Upper lobe of right lung (tissue), 1 donor: ENCODE results near the gene S1PR3. TPM values are rescaled to one million over a fixed set of nuclear protein-coding genes. Genes with fewer than 3 reads are reported as not detected.
A peak's percentile ranks its signal among the peaks of the same experiment; 100 is the strongest.

Experiments
- ATAC-seq: fragments of 200-7000 bp; cut with Tn5 transposase; one replicate; pipeline ENCODE4 v1.9.1; 2020; ENCODE audit warnings: mild to moderate bottlenecking, moderate library complexity
- DNase-seq: peaks from one replicate; pipeline ENCODE4 v3.0.0-alpha.2; 2020
- H3K27ac ChIP-seq: fragments of 200-600 bp; one replicate; pipeline ENCODE4 v1.8.0; 2022
- H3K27me3 ChIP-seq: fragments of 200-600 bp; one replicate; pipeline ENCODE4 v1.8.0; 2022; ENCODE audit warnings: mild to moderate bottlenecking
- H3K36me3 ChIP-seq: fragments of 200-600 bp; one replicate; pipeline ENCODE4 v1.8.0; 2022
- H3K4me1 ChIP-seq: fragments of 200-600 bp; one replicate; pipeline ENCODE4 v1.8.0; 2022
- H3K4me3 ChIP-seq: fragments of 200-600 bp; one replicate; pipeline ENCODE4 v1.8.0; 2022; ENCODE audit warnings: mild to moderate bottlenecking
- H3K9me3 ChIP-seq: fragments of 200-600 bp; one replicate; pipeline ENCODE4 v1.8.0; 2022
- CTCF ChIP-seq: fragments of 200-600 bp; IDR thresholded peaks from one replicate; pipeline ENCODE4 v1.8.0; 2022; ENCODE audit warnings: antibody characterized with exemption
- intact Hi-C: fragments of 100-400 bp; cut with DNase I; formaldehyde crosslinking; loops from one replicate; pipeline ENCODE4 v1.11.0; 2022
- total RNA-seq: library from RNA; stranded (reverse); fragmentation: NEBNext Ultra II Directional; extraction: Animal tissue kit (Norgen Biotek cat#: 25700); gene quantifications from one replicate; pipeline ENCODE4 v1.2.1, GENCODE V29; 2021
- donor health status: DM: no; HTN: yes; CAD: no; lungs with severe emphysema.

Gene S1PR3
- total RNA-seq, 1 donor from 2014 or later: 10.2 TPM

DNA sequence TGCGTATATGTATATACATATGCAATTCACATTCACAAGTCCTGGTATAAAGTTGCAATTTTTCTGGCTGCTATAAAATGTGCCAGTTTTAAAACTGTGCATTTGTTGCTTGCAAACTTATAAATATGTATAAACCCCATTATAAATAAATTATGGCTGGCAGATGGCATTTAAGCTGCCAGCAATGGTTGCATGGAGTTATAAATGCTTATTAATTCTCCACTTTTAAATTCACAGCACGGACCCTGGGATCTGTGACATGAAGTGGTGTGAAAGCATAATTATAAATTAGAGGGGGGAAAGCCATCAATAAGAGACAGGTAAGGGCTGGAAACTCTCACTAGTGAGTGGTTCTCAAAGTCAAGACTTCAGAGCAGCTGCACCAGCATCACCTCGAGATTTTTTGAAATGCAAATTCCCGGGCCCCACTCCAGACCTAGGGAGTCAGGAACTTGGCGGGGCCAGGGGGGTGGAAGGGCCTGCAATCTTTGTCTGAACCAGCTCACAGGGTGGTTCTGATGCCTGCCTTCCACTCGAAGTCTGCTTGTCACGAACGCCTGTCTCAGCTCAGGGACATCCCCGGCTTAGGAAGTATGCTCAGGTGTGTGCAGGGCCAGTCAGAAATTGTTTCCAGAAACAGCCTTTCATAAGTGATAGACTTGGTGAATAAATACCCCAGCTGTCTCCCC is 16.9 kb downstream of the S1PR3 start:
- Histone ChIP-seq H3K4me1 (no peaks in the 10 kb centered on the region), H3K27me3 (no peaks in the 10 kb centered on the region), H3K4me3 (no peak overlapping the region), H3K27ac (no peak overlapping the region), H3K36me3 (no peaks in the 10 kb centered on the region), H3K9me3 (no peaks in the 10 kb centered on the region)
- TF ChIP-seq CTCF: no peak
- ATAC-seq: no peak
- DNase-seq: no peak
- intact Hi-C loops: no loop called here

GRCh38 chr9:89008744-89009545 is 17.7 kb downstream of the S1PR3 start:
- intact Hi-C loops: no loop called here
- no peak overlapping the region for H3K4me3 ChIP-seq

DNA sequence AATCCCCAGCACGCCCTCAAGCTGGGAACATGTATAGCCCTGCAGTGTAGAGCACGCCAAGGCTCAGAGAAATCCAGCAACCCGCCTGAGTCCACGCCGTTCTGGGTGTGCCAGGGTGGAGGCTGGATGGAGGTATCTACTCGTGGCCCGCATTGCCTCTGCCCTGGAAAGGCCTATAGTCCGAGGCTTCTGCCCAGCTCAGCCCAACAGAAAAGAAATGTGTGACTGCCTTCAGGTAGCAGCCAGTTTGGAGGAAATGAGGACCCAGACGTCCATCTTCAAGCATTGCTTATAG is 18.2 kb downstream of the S1PR3 start:
- intact Hi-C loops: no loop called here
- Histone ChIP-seq H3K9me3 (no peaks in the 10 kb centered on the region), H3K36me3 (no peaks in the 10 kb centered on the region), H3K4me1 (no peaks in the 10 kb centered on the region), H3K27me3 (no peaks in the 10 kb centered on the region), H3K27ac (no peak overlapping the region), H3K4me3 (no peak overlapping the region)
- no peak for DNase-seq
- no peak for ATAC-seq
- no peak for TF ChIP-seq CTCF

More at GRCh38 chr9:89008744-89009545, 17.7 kb downstream of the S1PR3 start:
- DNase-seq: no peak
- peak; percentile 28 for ATAC-seq
- Histone ChIP-seq H3K27me3 (no peaks in the 10 kb centered on the region), H3K27ac (no peak overlapping the region), H3K4me1 (no peaks in the 10 kb centered on the region), H3K36me3 (no peaks in the 10 kb centered on the region), H3K9me3 (no peaks in the 10 kb centered on the region)
- no peak for TF ChIP-seq CTCF

DNA sequence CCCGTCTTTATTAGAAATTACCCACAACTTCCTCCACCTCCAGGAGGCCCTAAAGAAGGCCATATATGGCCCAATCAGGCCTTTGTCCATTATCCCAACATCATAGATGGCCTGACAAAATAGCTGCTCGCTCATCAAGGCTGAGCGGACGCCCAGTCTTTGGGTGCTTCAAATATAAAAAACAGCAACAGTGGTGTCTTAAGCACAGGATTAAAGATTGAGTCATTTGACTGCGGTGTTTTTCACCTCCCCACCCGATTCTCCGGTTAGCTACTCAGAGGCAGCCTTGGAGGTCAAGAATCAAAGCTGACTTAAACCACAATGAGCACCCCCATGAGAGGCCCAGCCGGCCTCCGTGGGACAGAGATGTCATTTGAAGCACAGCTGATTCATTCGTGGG is 18.8 kb downstream of the S1PR3 start:
- no peaks in the 10 kb centered on the region for H3K9me3 ChIP-seq
- no peak overlapping the region for H3K4me3 ChIP-seq
- H3K27me3 ChIP-seq: no peaks in the 10 kb centered on the region
- intact Hi-C loops: no loop called here
- no peak overlapping the region for H3K27ac ChIP-seq
- TF ChIP-seq CTCF: no peak
- H3K4me1 ChIP-seq: no peaks in the 10 kb centered on the region
- ATAC-seq: no peak
- DNase-seq: no peak
- H3K36me3 ChIP-seq: no peaks in the 10 kb centered on the region

- Histone ChIP-seq H3K9me3 (no peaks in the 10 kb centered on the region), H3K27ac (no peak overlapping the region), H3K4me3 (no peak overlapping the region), H3K36me3 (no peaks in the 10 kb centered on the region), H3K27me3 (no peaks in the 10 kb centered on the region), H3K4me1 (no peaks in the 10 kb centered on the region)
- DNase-seq (no peak), ATAC-seq (no peak)
- intact Hi-C loops: no loop called here
- TF ChIP-seq CTCF: no peak
Measured at GRCh38 chr9:89010526-89011111, 19.4 kb downstream of the S1PR3 start.
